Fibroblast of upper back skin (primary cell): ENCODE measurements around the gene RSPH4A.
"Not testable (repeated sequence)": the region's sequence is repeated elsewhere in the genome, so short reads cannot be mapped to it uniquely, and the experiment has no call there.

Experiments
- DNase-seq: peaks from one replicate; pipeline ENCODE4 v3.0.0-alpha.2; 2013

Gene RSPH4A

DNA sequence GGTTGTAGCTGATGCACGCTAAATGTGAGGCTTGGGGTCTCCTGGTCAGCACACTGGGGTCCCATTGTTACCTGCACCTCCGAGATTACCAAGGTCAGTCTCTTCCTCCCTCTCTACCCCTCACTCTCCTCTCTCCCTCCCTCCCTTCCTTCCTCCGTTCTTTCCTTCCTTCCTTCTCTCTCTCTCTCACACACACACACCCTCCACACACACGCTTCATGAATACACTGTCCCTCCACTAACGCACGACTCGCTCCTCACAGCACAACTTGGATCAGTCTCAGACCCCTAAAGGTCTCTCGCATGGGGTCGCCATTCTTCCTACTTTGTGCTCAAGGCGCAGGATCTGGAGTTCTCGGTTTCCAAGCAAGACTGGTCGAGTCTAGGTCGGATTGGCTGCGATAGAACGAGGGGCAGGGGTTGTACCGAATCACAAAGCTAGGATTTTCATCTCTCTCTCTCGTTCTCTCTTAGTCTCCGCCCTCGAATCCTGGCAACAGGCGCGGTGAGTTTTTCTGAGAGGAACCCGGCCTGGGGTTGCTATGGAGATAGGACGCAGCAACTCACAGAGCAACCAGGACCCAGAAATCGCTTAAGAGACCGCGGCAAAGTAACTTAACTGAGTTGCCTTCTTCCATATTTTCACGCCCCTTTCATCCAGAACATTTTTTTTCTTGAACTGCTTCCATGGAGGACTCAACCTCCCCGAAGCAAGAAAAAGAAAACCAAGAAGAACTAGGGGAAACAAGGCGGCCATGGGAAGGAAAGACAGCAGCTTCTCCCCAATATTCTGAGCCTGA is at the start of gene RSPH4A:
RSPH4A (plus strand) TSS at position 543 of the 800 bp plus-strand sequence; CDS start at position 688, 145 bp downstream.
- peak; percentile 95 for DNase-seq

DNA sequence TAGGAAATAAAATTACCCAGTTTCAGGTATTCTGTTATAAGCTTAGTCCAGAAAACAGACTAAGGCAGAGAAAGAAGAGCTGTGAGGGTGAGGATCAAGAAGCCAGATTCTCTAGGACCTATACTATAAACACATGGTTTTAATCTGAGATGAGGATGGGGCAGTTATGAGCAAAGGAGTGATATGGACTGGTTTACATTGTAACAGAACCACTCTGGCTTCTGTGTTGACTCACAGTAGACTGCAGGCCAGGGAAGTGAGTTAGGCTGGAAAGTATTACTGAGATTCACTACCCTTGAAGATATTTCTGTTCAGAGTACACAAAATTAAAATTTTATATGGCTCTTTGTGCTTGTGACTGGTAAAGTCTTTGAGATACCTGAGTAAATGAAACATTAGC is 48.2 kb upstream of the RSPH4A start:
- DNase-seq, result peak; percentile 63

- DNase-seq, result no peak
These were observed 47.2 kb upstream of the RSPH4A start for GRCh38 chr6:116568821-116569755.

GRCh38 chr6:116570856-116571682 is 45.2 kb upstream of the RSPH4A start, which contains the start of gene RWDD1:
RWDD1 (plus strand) TSS chr6:116571504; CDS start chr6:116571583, 79 bp downstream.
- peak; percentile 100 for DNase-seq

DNA sequence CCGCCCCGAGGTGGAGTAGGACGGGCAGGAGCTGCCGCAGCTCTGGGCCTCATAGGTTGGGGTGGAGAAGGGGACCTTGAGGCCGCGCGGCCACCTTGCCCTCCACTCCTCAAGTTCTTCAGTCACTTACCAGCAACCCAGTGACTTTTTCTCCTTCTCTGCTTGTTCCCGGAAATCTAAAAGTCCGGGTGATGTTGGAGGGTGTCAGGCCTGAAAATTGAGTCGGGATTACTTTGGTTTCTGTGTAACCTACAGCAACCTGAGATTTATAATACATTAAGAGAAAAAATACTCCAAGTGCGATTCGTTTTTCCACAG is 44.6 kb upstream of the RSPH4A start:
- no peak for DNase-seq

GRCh38 chr6:116572162-116572561 is 44.1 kb upstream of the RSPH4A start:
- DNase-seq, result peak; percentile 28

DNA sequence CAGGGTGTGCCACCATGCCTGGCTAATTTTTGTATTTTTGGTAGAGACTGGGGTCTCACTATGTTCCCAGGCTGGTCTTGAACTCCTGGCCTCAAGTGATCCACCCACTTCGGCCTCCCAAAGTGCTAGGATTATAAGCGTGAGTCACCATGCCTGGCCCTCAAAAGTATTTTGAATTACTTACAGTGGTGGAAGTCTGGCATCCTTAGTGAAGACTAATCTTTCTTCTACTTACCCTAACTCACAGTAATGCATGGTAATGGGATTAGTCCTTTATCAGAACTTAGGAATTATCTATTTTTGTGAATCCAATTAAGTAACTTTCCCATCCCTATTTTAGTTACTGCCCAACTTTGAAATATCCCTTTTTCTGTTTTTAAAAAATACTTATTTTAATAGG is 41.1 kb upstream of the RSPH4A start:
- no peak for DNase-seq

DNA sequence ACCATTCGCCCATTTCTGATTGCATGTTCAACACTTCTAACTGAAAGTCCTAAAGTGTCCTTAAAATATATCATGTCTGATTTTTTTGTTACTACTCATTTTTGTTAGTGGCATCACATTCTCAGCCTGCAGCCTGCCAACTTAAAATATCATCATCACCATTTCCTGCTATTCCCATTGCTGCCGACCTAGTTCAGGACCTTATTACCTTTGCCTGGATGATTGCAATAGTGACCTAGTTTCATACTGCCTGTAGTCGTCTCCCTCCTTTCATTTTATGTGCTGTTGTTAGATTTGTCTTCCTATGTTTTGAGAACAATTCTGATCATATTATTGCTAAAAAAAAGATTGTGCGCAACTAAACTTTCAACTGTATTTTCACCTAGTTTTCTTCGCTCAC is 38.8 kb upstream of the RSPH4A start:
- no peak for DNase-seq

DNA sequence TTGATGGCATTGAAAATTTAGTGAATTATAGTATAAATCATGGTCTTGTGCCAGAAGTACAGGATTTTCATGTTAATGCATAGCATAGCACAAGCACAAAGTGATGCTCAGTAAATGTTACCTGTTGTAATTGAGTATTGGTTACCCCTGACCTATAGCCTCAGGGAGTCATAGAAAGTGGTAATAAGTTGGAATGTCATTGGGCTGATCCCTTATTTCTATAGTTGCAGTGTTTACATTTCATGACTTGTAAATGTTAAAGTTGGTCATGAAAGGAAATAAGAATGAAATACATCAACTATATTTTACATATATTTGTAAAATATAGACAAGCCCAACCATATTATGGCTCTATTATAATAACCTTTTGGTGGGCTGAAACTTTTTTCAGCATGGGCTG is 37.9 kb upstream of the RSPH4A start:
- DNase-seq, result no peak

- no peak for DNase-seq
These were observed 37.1 kb upstream of the RSPH4A start for GRCh38 chr6:116579143-116579542.

DNA sequence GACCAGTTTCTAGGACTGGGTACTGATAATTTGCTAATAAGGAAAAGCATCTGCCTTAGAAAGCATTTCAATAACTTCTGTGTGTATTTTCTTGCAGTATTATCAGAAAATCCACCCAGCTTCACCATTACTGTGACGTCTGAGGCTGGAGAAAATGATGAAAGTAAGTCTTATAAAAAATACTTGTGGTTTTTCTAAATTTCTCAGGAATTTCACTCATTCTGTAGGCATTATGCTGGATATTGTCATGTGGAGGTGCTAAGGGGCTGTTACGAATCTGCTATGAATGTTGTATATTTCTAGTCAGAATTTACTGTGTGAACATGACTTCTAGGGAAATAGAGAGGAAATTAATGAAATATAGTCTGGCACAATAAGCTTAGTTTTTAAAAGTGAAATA is 36.1 kb upstream of the RSPH4A start:
- DNase-seq, result peak; percentile 77

DNA sequence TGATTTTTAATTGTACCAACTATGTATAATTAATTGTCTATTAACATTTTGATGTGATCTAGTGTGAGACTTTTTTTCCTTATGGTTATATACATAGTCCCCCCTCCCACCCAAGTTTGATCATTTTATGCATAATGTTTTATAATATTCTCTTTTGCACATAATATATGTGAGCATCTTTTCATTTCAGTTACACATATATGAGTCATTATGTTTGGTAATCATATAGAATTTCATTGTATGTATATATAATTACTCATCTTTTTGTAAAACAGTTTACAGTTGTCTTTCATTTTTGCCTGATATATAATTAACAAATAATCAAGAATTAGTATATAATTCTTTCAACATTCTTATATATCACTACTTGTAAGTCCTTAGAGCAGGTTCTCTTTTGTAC is 30.0 kb upstream of the RSPH4A start:
- DNase-seq, result no peak

- DNase-seq, result no peak
These were observed 29.5 kb upstream of the RSPH4A start for GRCh38 chr6:116586738-116587137.

- no peak for DNase-seq
These were observed 21.0 kb upstream of the RSPH4A start for GRCh38 chr6:116595247-116595646.

DNA sequence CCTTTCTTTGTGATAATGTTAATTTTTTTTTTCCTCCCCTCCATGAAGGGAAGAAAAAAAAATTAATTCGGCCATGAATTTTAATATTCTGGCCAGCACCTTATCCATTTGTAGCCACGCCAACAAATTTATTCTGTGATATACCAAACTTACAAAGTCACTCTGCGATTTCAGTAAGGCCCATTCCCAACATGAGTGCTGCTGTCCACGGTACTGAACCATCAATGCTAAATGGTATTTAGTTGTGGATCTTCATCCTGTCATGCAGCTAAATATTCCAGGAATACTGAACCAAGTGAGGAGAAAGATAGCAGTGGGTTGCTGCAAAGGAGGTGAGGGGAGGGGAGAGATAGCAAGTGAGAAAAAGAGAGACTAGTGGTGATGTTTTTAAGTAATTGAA is 19.5 kb upstream of the RSPH4A start:
- peak; percentile 20 for DNase-seq

- not testable (repeated sequence) for DNase-seq
These were observed 12.4 kb upstream of the RSPH4A start for GRCh38 chr6:116603916-116604315.

- DNase-seq, result not testable (repeated sequence)
These were observed 11.4 kb upstream of the RSPH4A start for GRCh38 chr6:116604868-116605267.

- no peak for DNase-seq
These were observed 10.3 kb upstream of the RSPH4A start for GRCh38 chr6:116605935-116606334.

GRCh38 chr6:116611056-116611455 is 5.2 kb upstream of the RSPH4A start:
- no peak for DNase-seq

- DNase-seq, result no peak
These were observed 416 bp downstream of the RSPH4A start for GRCh38 chr6:116616737-116617053.

DNA sequence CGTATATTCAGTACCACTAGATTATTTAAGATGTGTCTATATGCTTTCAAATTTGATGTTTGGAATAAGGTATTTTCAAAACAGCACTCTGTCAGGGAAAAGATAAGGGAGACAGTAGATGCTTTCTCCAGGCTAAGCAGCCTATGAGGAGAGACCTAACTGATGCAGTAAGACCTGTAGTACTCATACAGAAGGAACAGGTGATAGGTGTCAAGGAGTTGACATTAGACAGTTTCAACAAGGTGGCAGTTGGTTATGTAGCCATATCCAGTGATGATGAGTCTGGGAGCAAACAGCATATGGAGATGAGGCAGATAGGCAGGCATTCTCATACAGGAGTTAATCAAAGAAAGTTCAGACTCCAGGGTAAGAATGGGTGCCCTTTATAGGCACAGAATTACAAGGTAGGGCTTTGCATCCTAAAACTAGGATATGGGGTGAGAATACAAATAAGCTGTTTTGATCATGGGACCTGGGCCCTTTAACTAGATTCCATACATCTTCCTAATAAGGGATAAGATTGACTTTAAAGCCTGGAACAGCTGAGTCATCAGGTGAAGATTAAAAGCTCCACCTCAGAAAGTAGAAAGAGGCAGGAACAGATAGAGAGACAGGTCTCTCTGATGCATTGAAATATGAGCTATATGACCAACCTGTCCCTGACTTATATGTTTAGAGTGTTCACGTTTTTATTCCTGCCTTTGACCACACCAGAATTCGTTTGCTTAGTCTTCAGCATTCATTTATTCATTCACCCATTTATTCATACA is 7.9 kb downstream of the RSPH4A start:
- DNase-seq, result no peak

DNA sequence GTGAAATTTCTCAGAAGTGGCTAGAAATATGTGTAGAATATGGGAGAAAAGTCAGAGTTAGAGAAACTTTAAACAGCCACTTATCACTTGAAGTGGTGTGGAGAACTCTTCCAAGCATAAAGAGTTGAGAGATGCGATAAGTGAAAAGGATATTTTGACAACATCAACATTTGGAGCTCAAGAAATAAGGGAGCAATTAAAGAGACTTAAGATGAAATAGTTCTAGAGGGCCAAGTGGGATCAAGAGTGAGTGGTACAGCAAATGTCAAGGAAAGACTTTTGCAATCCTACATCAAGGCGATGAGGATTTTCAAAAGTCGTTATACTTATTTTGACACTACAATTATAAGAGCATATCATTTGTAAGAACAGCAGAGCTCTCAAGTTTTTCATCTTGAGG is 9.6 kb downstream of the RSPH4A start:
- DNase-seq, result no peak
